Breast epithelium (tissue), 3 donors: ENCODE results near the gene ASGR2.

Source experiments
- CTCF ChIP-seq, 3 donors: fragments of 450-650 bp; IDR thresholded peaks; one replicate each; pipeline ENCODE4 v1.5.1; 2016 to 2017; ENCODE audit warnings: antibody characterized with exemption in 3 of 3, mild to moderate bottlenecking in 3 of 3, moderate library complexity in 3 of 3
- POLR2A ChIP-seq: fragments of 450-650 bp; IDR thresholded peaks from one replicate; pipeline ENCODE4 v1.6.1; 2016; ENCODE audit warnings: antibody characterized with exemption, mild to moderate bottlenecking, moderate library complexity
- POLR2AphosphoS5 ChIP-seq, 3 donors: sonication (generic); formaldehyde crosslinking; IDR thresholded peaks; one replicate each; pipeline ENCODE4 v1.6.1; 2017; ENCODE audit warnings: antibody characterized with exemption in 3 of 3

GRCh38 chr17:7108981-7109380, 5.6 kb downstream of the ASGR2 start:
- TF ChIP-seq POLR2A = no peak
- TF ChIP-seq CTCF (IDR thresholded peaks at IDR 0.05) = no peak
- no peak for TF ChIP-seq POLR2AphosphoS5 (IDR thresholded peaks at IDR 0.05)
